ENCODE results near the gene ADCY5. TPM values are rescaled to one million over a fixed set of nuclear protein-coding genes. Genes with fewer than 3 reads are reported as not detected.

The ADCY5 gene
- total RNA-seq, 1 experiment from 2014 or later, result 0.24 TPM

DNA sequence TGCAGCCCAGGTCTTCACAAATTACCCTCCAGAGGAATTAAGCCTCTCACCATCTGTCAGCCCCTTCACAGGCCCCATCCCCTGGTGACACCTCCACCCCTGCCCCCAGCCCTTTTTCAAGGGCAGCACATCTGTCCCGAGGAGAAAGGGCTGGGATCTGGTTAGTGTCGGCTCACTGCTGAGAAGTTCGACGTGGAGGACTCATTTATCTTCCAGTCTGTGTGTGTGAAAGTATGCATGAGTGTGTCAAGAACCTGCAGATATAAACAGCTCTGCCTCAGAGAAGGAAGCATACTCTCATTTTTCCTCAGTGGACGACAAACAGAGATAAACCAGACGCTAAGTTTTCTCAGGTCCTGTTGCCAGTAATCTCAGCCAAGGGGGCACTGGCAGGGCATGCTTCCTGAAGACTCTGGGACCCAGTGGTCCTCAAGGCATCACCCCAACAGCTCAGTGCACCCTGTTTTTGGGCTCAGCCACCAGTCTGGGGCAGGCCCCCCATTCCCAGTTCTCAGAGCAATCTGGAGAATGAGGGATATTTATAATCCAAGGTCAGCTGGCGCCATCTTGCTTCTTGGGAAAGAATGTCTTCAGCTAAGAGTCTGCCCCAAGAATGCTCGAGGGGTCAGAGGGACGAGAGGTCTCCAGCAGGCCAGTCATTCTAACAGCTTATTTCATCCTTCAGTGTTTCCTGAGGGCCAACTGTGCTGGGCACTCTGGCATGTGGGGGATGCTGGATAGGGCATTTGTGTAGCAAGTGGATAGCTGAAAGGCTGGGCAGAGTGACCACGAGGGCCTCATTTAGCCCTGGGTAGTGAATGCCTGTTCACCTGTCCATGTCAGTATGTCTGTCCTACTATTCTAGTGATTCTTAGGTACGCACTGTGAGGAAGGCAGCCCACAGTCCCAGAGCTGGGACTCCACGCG lies 73.6 kb downstream of the ADCY5 start:
- no peak for DNase-seq
- Histone ChIP-seq H3K27me3 (ENCODE audit: insufficient read depth, low read depth) (no peaks in the 10 kb centered on the region), H3K4me1 (replicated peaks; ENCODE audit: insufficient read depth) (no peaks in the 10 kb centered on the region), H3K4me3 (no peak overlapping the region), H3K9me2 (ENCODE audit: insufficient read depth) (no peaks in the 10 kb centered on the region), H3F3A (ENCODE audit: insufficient read depth, low read depth) (no peaks in the 10 kb centered on the region), H3K9me3 (ENCODE audit: insufficient read depth, low read depth) (no peaks in the 10 kb centered on the region), H3K27ac (no peak overlapping the region), H4K20me1 (ENCODE audit: insufficient read depth) (no peaks in the 10 kb centered on the region), H3K79me2 (ENCODE audit: low read depth) (no peaks in the 10 kb centered on the region), H3K4me2 (no peak overlapping the region), H3K36me3 (ENCODE audit: low read depth) (no peaks in the 10 kb centered on the region), H2AFZ (no peak overlapping the region)
- intact Hi-C loops (cut with micrococcal nuclease; ENCODE audit: unreplicated experiment), result no loop called here
- ChIA-PET POLR2A (ENCODE audit: unreplicated experiment) (interaction anchor here (0.6 kb wide), 1 partner anchor 331 kb away, joined by 5 read pairs; no protein-coding TSS in a partner anchor), CTCF (no interaction called here)
- TF ChIP-seq, protein P1, sequence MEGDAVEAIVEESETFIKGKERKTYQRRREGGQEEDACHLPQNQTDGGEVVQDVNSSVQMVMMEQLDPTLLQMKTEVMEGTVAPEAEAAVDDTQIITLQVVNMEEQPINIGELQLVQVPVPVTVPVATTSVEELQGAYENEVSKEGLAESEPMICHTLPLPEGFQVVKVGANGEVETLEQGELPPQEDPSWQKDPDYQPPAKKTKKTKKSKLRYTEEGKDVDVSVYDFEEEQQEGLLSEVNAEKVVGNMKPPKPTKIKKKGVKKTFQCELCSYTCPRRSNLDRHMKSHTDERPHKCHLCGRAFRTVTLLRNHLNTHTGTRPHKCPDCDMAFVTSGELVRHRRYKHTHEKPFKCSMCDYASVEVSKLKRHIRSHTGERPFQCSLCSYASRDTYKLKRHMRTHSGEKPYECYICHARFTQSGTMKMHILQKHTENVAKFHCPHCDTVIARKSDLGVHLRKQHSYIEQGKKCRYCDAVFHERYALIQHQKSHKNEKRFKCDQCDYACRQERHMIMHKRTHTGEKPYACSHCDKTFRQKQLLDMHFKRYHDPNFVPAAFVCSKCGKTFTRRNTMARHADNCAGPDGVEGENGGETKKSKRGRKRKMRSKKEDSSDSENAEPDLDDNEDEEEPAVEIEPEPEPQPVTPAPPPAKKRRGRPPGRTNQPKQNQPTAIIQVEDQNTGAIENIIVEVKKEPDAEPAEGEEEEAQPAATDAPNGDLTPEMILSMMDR (conservative IDR thresholded peaks at IDR 0.05), result no peak
- TF ChIP-seq EZH2 (IDR thresholded peaks at IDR 0.05; ENCODE audit: low read depth), result no peak
- no TSS peak for BruUV-seq (replicated peaks)

DNA sequence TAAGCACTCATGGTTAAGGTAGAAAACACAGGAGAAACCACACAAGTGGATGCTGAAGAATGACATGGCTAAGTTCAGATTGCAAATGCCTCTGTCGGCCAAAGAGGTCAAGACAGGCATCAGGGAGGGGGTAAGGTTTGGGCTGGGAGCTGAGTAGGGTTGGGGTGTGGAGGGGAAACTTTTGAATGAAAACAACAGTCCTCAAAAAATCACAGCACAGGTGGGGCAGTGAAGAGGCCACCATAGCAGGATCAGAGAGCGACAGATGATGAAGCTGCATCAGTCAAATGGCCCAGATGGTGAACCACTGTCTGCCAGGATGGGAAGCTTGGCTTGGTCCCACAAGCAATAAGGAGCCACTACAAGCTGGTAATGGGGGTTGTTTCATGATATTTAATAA lies 74.9 kb downstream of the ADCY5 start:
- H3K4me1 ChIP-seq (replicated peaks; ENCODE audit: insufficient read depth), result no peaks in the 10 kb centered on the region
- no peaks in the 10 kb centered on the region for H3K27me3 ChIP-seq (ENCODE audit: insufficient read depth, low read depth)
- ChIA-PET CTCF (no interaction called here), POLR2A (ENCODE audit: unreplicated experiment) (no interaction called here)
- H3K27ac ChIP-seq, result no peak overlapping the region
- no peak for DNase-seq
- H3K9me3 ChIP-seq (ENCODE audit: insufficient read depth, low read depth), result no peaks in the 10 kb centered on the region
- H3K4me2 ChIP-seq, result no peak overlapping the region
- TF ChIP-seq, protein P1 (conservative IDR thresholded peaks at IDR 0.05), result no peak
- no peak for TF ChIP-seq EZH2 (IDR thresholded peaks at IDR 0.05; ENCODE audit: low read depth)
- no peaks in the 10 kb centered on the region for H3K36me3 ChIP-seq (ENCODE audit: low read depth)
- no peaks in the 10 kb centered on the region for H3F3A ChIP-seq (ENCODE audit: insufficient read depth, low read depth)
- H2AFZ ChIP-seq, result no peak overlapping the region
- intact Hi-C loops (cut with micrococcal nuclease; ENCODE audit: unreplicated experiment), result no loop called here
- BruUV-seq (replicated peaks), result no TSS peak
- H4K20me1 ChIP-seq (ENCODE audit: insufficient read depth), result no peaks in the 10 kb centered on the region
- H3K9me2 ChIP-seq (ENCODE audit: insufficient read depth), result no peaks in the 10 kb centered on the region
- H3K79me2 ChIP-seq (ENCODE audit: low read depth), result no peaks in the 10 kb centered on the region
- H3K4me3 ChIP-seq, result no peak overlapping the region

DNA sequence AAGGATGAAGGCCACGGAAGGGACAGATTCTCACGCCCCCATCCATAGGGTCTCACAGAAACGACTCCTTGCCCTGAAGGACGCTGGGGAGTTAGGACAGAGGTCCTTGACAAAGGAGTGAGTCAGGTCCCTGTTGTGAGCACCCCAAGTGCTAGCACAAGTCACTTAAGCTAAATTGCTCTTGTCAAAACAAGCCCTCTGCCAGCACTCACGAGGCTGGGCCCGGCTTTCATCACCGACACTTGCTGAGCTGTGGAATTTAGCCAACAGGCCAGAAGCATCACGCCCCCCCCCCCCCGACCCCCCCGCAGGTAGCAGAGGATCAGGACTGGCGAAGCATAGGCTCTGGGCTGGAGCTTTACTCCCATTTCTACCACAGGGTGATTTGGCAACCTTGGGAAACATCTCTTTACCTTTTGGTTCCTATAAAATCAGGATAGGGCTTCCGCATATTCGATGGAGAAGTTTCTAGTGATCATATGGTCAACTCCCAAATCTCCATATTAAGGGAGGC lies 75.4 kb downstream of the ADCY5 start:
- Histone ChIP-seq H3F3A (ENCODE audit: insufficient read depth, low read depth) (no peaks in the 10 kb centered on the region), H3K79me2 (ENCODE audit: low read depth) (no peaks in the 10 kb centered on the region), H2AFZ (no peak overlapping the region), H3K4me2 (no peak overlapping the region), H4K20me1 (ENCODE audit: insufficient read depth) (no peaks in the 10 kb centered on the region), H3K9me2 (ENCODE audit: insufficient read depth) (no peaks in the 10 kb centered on the region), H3K4me1 (replicated peaks; ENCODE audit: insufficient read depth) (no peaks in the 10 kb centered on the region), H3K27me3 (ENCODE audit: insufficient read depth, low read depth) (no peaks in the 10 kb centered on the region), H3K27ac (no peak overlapping the region), H3K36me3 (ENCODE audit: low read depth) (no peaks in the 10 kb centered on the region), H3K4me3 (no peak overlapping the region), H3K9me3 (ENCODE audit: insufficient read depth, low read depth) (no peaks in the 10 kb centered on the region)
- intact Hi-C loops (cut with micrococcal nuclease; ENCODE audit: unreplicated experiment), result no loop called here
- CTCF ChIA-PET, result no interaction called here
- BruUV-seq (replicated peaks), result no TSS peak
- DNase-seq, result no peak
- POLR2A ChIA-PET (ENCODE audit: unreplicated experiment), result no interaction called here
- TF ChIP-seq, protein P1 (conservative IDR thresholded peaks at IDR 0.05), result no peak
- no peak for TF ChIP-seq EZH2 (IDR thresholded peaks at IDR 0.05; ENCODE audit: low read depth)
